HepG2 (cell line): Measurements from ENCODE around the gene PGC. TPM values are rescaled to one million over a fixed set of nuclear protein-coding genes. Genes with fewer than 3 reads are reported as not detected.

Experiments
- ATAC-seq: fragments of 200-7000 bp; cut with Tn5 transposase; 3 replicates; pipeline ENCODE4 v1.9.1; 2020; ENCODE audit warnings: mild to moderate bottlenecking, moderate library complexity
- BruUV-seq: library from RNA; stranded (reverse); fragments of 400-500 nt; replicated peaks from 2 replicates; lab custom pipeline; 2021; lab: Mats Ljungman, UMichigan
- CTCF ChIA-PET: fragments of 300-600 bp; formaldehyde crosslinking; extraction: SDS; loops from one replicate; lab custom pipeline; 2021; ENCODE audit warnings: low total read pairs, inconsistent platforms, low intra/inter-chr PET ratio; lab: Yijun Ruan, JAX
- POLR2A ChIA-PET: fragments of 350-600 bp; sonication (Branson Sonifier 250); formaldehyde crosslinking; loops from one replicate; lab custom pipeline; 2020; ENCODE audit warnings: antibody characterized with exemption, inconsistent platforms; lab: Yijun Ruan, JAX
- DNase-seq: peaks from one replicate; pipeline ENCODE4 v3.0.0-alpha.2; 2015; ENCODE audit warnings: low spot score
- FAIRE-seq: peaks from 3 replicates; lab custom pipeline; 2011; peaks lifted over from hg19 to GRCh38; lab: Jason Lieb, UNC
- H2AFZ ChIP-seq: one replicate; pipeline ENCODE4 v1.6.1; 2011; ENCODE audit warnings: low read length, inconsistent platforms
- H3K27ac ChIP-seq: fragments of 300-600 bp; 3 replicates; pipeline ENCODE4 v1.8.0; 2011; ENCODE audit warnings: mixed run types, mild to moderate bottlenecking, mixed read lengths, low read length, inconsistent platforms; ENCODE audit not compliant: insufficient read depth; ENCODE audit errors: extremely low read length
- H3K27me3 ChIP-seq, 2 experiments: fragments of 200-600 bp in 1 of 2; 2 replicates in 1 of 2; 3 replicates in 1 of 2; pipeline versions ENCODE4 v1.6.0 to v1.8.0; 2011; ENCODE audit warnings: low read length in 2 of 2, mild to moderate bottlenecking in 2 of 2, moderate library complexity in 2 of 2, inconsistent platforms in 1 of 2; ENCODE audit not compliant: insufficient read depth in 2 of 2, control insufficient read depth in 1 of 2
- H3K36me3 ChIP-seq, 2 experiments: fragments of 200-600 bp in 1 of 2; replicated peaks in 1 of 2; 2 replicates in 1 of 2; 3 replicates in 1 of 2; pipeline versions ENCODE4 v1.5.1 to v1.8.0; 2011; ENCODE audit warnings: low read length in 2 of 2, inconsistent platforms in 1 of 2; ENCODE audit not compliant: insufficient read depth in 2 of 2, control insufficient read depth in 1 of 2
- H3K4me1 ChIP-seq: 2 replicates; pipeline ENCODE4 v1.5.1; 2012; ENCODE audit warnings: low read length, inconsistent platforms; ENCODE audit not compliant: insufficient read depth
- H3K4me2 ChIP-seq: 2 replicates; pipeline ENCODE4 v1.6.0; 2011; ENCODE audit warnings: low read depth, low read length, inconsistent platforms
- H3K4me3 ChIP-seq, 3 experiments: fragments of 200-600 bp in 1 of 3; sonication (generic), shearing (Covaris generic) in 1 of 3; replicated peaks in 1 of 3; 2 replicates each; pipeline ENCODE4 v1.5.1; 2011 to 2016; ENCODE audit warnings: low read length in 3 of 3, inconsistent platforms in 2 of 3, low read depth in 2 of 3, mild to moderate bottlenecking in 2 of 3, control low read depth in 1 of 3, mixed read lengths in 1 of 3; ENCODE audit not compliant: insufficient read depth in 1 of 3
- H3K79me2 ChIP-seq: one replicate; pipeline ENCODE4 v1.6.1; 2011; ENCODE audit warnings: low read length, inconsistent platforms; ENCODE audit not compliant: insufficient read depth
- H3K9ac ChIP-seq: 2 replicates; pipeline ENCODE4 v1.6.0; 2011; ENCODE audit warnings: mild to moderate bottlenecking, low read depth, low read length, inconsistent platforms; ENCODE audit not compliant: insufficient read depth
- H3K9me3 ChIP-seq: 2 replicates; pipeline ENCODE4 v1.5.1; 2012; ENCODE audit warnings: mild to moderate bottlenecking, low read length
- H4K20me1 ChIP-seq: 2 replicates; pipeline ENCODE4 v1.6.0; 2011; ENCODE audit warnings: inconsistent platforms, mild to moderate bottlenecking, low read length, moderate library complexity; ENCODE audit not compliant: insufficient read depth
- ADNP ChIP-seq: sonication (generic); formaldehyde crosslinking; IDR thresholded peaks from 2 replicates; pipeline ENCODE4 v1.4.0; 2020; ENCODE audit warnings: missing genetic modification reagents
- NFE2L1 ChIP-seq: sonication (generic); formaldehyde crosslinking; IDR thresholded peaks from 2 replicates; pipeline ENCODE4 v1.4.0; 2020; ENCODE audit warnings: missing genetic modification reagents, mild to moderate bottlenecking, borderline replicate concordance
- SNAPC5 ChIP-seq: sonication (generic); formaldehyde crosslinking; IDR thresholded peaks from 2 replicates; pipeline ENCODE4 v1.8.1; 2023; ENCODE audit warnings: mild to moderate bottlenecking, missing genetic modification reagents, borderline replicate concordance
- ZMYM3 ChIP-seq: sonication (generic); formaldehyde crosslinking; IDR thresholded peaks from 2 replicates; pipeline ENCODE4 v1.5.1; 2020; ENCODE audit warnings: mild to moderate bottlenecking, missing genetic modification reagents
- ZNF629 ChIP-seq: sonication (generic); formaldehyde crosslinking; conservative IDR thresholded peaks from 2 replicates; pipeline ENCODE4 v1.5.0; 2020; ENCODE audit warnings: missing genetic modification reagents
- ZNF768 ChIP-seq: sonication (generic); formaldehyde crosslinking; IDR thresholded peaks from 2 replicates; pipeline ENCODE4 v1.4.0; 2020; ENCODE audit warnings: missing genetic modification reagents
- WGBS: methylation state at CpG from one replicate; pipeline ENCODE4 v1.1.6; 2017; ENCODE audit warnings: low lambda C conversion rate; 5-methylcytosine and 5-hydroxymethylcytosine counted together
- in situ Hi-C: cut with HindIII; loops from 2 replicates; pipeline ENCODE4 v1.10.0; 2017; ENCODE audit warnings: low pct_unique_long_range_greater_than_20kb; ENCODE audit not compliant: extremely low pct_ligation_motif_present
- intact Hi-C: fragments of 100-400 bp; cut with micrococcal nuclease; formaldehyde crosslinking; loops from one replicate; pipeline ENCODE4 v1.10.0; 2022; ENCODE audit not compliant: unreplicated experiment
- polyA plus RNA-seq, 8 experiments: library from polyadenylated mRNA; depleted of rRNA in 3 of 8; stranded (reverse) in 7 of 8; unstranded in 1 of 8; fragments of >200 nt; fragmentation: Illumina TruSeq in 4 of 8; extraction: Trizol in 4 of 8; gene quantifications; 2 replicates each; pipeline versions ENCODE4 v1.2.1 to v1.2.3, GENCODE V29; 2011 to 2016; ENCODE audit warnings: low read depth in 4 of 8, missing spikeins in 1 of 8, mixed read lengths in 1 of 8; ENCODE audit not compliant: insufficient read depth in 1 of 8
- total RNA-seq, 5 experiments: library from RNA; depleted of rRNA; stranded (reverse); fragments of >200 nt; fragmentation: Illumina TruSeq; extraction: Trizol; gene quantifications; 2 replicates each; pipeline ENCODE4 v1.2.3, GENCODE V29; 2016; ENCODE audit warnings: low read depth in 1 of 5

The PGC gene
- total and polyA plus RNA-seq, 2 of the 13 experiments (the other 11 are each of a cell fraction or from before 2014, with no cell fraction given): 426 to 502 TPM

GRCh38 chr6:41763470-41763869 lies 16.3 kb upstream of the PGC start:
- no peak overlapping the region for H3K9ac ChIP-seq
- in situ Hi-C loops (no loop called here), intact Hi-C loops (no loop called here)
- H3K9me3 ChIP-seq: no peaks in the 10 kb centered on the region
- H3K27me3 ChIP-seq: no peaks in the 10 kb centered on the region
- no peak overlapping the region for H3K4me2 ChIP-seq
- no peaks in the 10 kb centered on the region for H3K79me2 ChIP-seq
- no peaks in the 10 kb centered on the region for H4K20me1 ChIP-seq
- 65% methylated on average over 2 of the region's 2 CpGs for WGBS
- peaks cover 55% of the 10 kb centered on the region for H3K4me1 ChIP-seq
- H2AFZ ChIP-seq: no peak overlapping the region
- DNase-seq: no peak
- no peak overlapping the region for H3K27ac ChIP-seq
- ATAC-seq: no peak
- no peak overlapping the region for H3K4me3 ChIP-seq
- ChIA-PET CTCF (no interaction called here), POLR2A (interaction anchor here (1.1 to 2.8 kb wide), 2 partner anchors 15 to 29 kb away, joined by 5 to 11 read pairs; no protein-coding TSS in a partner anchor)
- BruUV-seq: no TSS peak
- FAIRE-seq: no peak
- TF ChIP-seq ZNF768: peak; percentile 95; the same call in 1 of the 2 replicates
- TF ChIP-seq ZMYM3 (CRISPR knock-in tag): peak; percentile 48; the same call in 1 of the 2 replicates
- no peak for TF ChIP-seq SNAPC5 (CRISPR knock-in tag)
- TF ChIP-seq, all 625 proteins: peak for 2
- no peaks in the 10 kb centered on the region for H3K36me3 ChIP-seq

GRCh38 chr6:41759905-41760579 lies 12.8 kb upstream of the PGC start:
- Histone ChIP-seq H3K79me2 (no peaks in the 10 kb centered on the region), H3K27ac (no peak overlapping the region), H2AFZ (no peak overlapping the region), H3K36me3 (no peaks in the 10 kb centered on the region), H3K4me2 (no peak overlapping the region), H3K27me3 (no peaks in the 10 kb centered on the region), H3K9ac (no peak overlapping the region; the same call in 1 of the 2 replicates), H4K20me1 (no peaks in the 10 kb centered on the region), H3K9me3 (no peaks in the 10 kb centered on the region), H3K4me1 (peaks cover 60% of the 10 kb centered on the region), H3K4me3 (no peak overlapping the region)
- in situ Hi-C loops (no loop called here), intact Hi-C loops (no loop called here)
- POLR2A ChIA-PET: interaction anchor here (1.8 to 4.5 kb wide), 2 partner anchors 8 to 12 kb away, joined by 8 to 31 read pairs; no protein-coding TSS in a partner anchor
- CTCF ChIA-PET: no interaction called here
- BruUV-seq: no TSS peak
- no peak for TF ChIP-seq NFE2L1 (CRISPR knock-in tag)
- TF ChIP-seq ZNF629: peak; percentile 91
- 0 out of 2 replicates have a peak, but pooled peaks have one; percentile 13 for TF ChIP-seq ADNP (CRISPR knock-in tag)
- 0 out of 2 replicates have a peak, but pooled peaks have one; percentile 16 for TF ChIP-seq ZMYM3 (CRISPR knock-in tag)
- no peak for DNase-seq
- no peak for FAIRE-seq
- ATAC-seq: peak; percentile 20
- 73% methylated on average over 2 of the region's 2 CpGs for whole genome bisulfite sequencing
